CD8-positive, alpha-beta memory T cell (primary cell): ENCODE measurements around the gene AGPAT4. TPM values are rescaled to one million over a fixed set of nuclear protein-coding genes. Genes with fewer than 3 reads are reported as not detected.
A peak's percentile ranks its signal among the peaks of the same experiment; 100 is the strongest.

Experiments
- CTCF ChIA-PET: fragments of 350-600 bp; sonication (Branson Sonifier 250); formaldehyde crosslinking; loops from one replicate; lab custom pipeline; 2021; ENCODE audit warnings: antibody characterized with exemption; lab: Charles Lee
- POLR2A ChIA-PET: fragments of 350-600 bp; sonication (Branson Sonifier 250); formaldehyde crosslinking; loops from one replicate; lab custom pipeline; 2021; ENCODE audit warnings: antibody characterized with exemption; lab: Charles Lee
- DNase-seq, 5 donors: peaks; one replicate each; pipeline versions ENCODE4 v3.0.0 to v3.0.0-alpha.2; 2020 to 2022; ENCODE audit warnings: mixed read lengths in 1 of 5
- H3K27ac ChIP-seq: one replicate; pipeline ENCODE4 v1.7.0; 2013; ENCODE audit warnings: low read depth, mild to moderate bottlenecking, low read length, moderate library complexity
- H3K27me3 ChIP-seq: 2 replicates; pipeline ENCODE4 v1.7.0; 2013; ENCODE audit warnings: low read length, mild to moderate bottlenecking; ENCODE audit not compliant: insufficient read depth, poor library complexity, severe bottlenecking
- H3K36me3 ChIP-seq: 2 replicates; pipeline ENCODE4 v1.7.0; 2013; ENCODE audit warnings: mild to moderate bottlenecking, low read length, moderate library complexity; ENCODE audit not compliant: insufficient read depth
- H3K4me1 ChIP-seq: 2 replicates; pipeline ENCODE4 v1.7.0; 2013; ENCODE audit warnings: mild to moderate bottlenecking, low read length, moderate library complexity; ENCODE audit not compliant: insufficient read depth
- H3K4me3 ChIP-seq: 2 replicates; pipeline ENCODE4 v1.7.0; 2013; ENCODE audit warnings: mild to moderate bottlenecking, low read length
- H3K9me3 ChIP-seq: 2 replicates; pipeline ENCODE4 v1.7.0; 2013; ENCODE audit warnings: mild to moderate bottlenecking, low read length
- H3K27ac Mint-ChIP-seq, 8 donors: one replicate each; pipeline ENCODE4 v1.8.0; 2020 to 2021; ENCODE audit warnings: mixed read lengths in 8 of 8, mild to moderate bottlenecking in 6 of 8, inconsistent platforms in 3 of 8, moderate library complexity in 3 of 8
- H3K27me3 Mint-ChIP-seq, 2 donors: one replicate each; pipeline ENCODE4 v1.8.0; 2020 to 2021; ENCODE audit warnings: mixed read lengths in 2 of 2, mild to moderate bottlenecking in 1 of 2, moderate library complexity in 1 of 2
- H3K36me3 Mint-ChIP-seq, 3 donors: one replicate each; pipeline ENCODE4 v1.8.0; 2020 to 2021; ENCODE audit warnings: mixed read lengths in 3 of 3, inconsistent platforms in 1 of 3, mild to moderate bottlenecking in 1 of 3
- H3K4me1 Mint-ChIP-seq, 3 donors: one replicate each; pipeline ENCODE4 v1.8.0; 2020 to 2021; ENCODE audit warnings: mixed read lengths in 3 of 3, inconsistent platforms in 1 of 3, mild to moderate bottlenecking in 1 of 3
- H3K4me3 Mint-ChIP-seq, 7 donors: one replicate each; pipeline ENCODE4 v1.8.0; 2020 to 2021; ENCODE audit warnings: mixed read lengths in 7 of 7, mild to moderate bottlenecking in 6 of 7, moderate library complexity in 4 of 7, inconsistent platforms in 2 of 7
- H3K9me3 Mint-ChIP-seq, 5 donors: one replicate each; pipeline ENCODE4 v1.8.0; 2020 to 2022; ENCODE audit warnings: mixed read lengths in 5 of 5, mild to moderate bottlenecking in 3 of 5, moderate library complexity in 2 of 5, inconsistent platforms in 1 of 5
- polyA plus RNA-seq: library from polyadenylated mRNA; unstranded; fragments of 300-500 nt; fragmentation: Illumina TruSeq; gene quantifications from one replicate; pipeline ENCODE4 v1.2.3, GENCODE V29; 2021
- total RNA-seq, 2 experiments: library from RNA; stranded (reverse); gene quantifications; one replicate each; pipeline ENCODE4 v1.2.3, GENCODE V29; 2021

Gene AGPAT4
- total and polyA plus RNA-seq, 3 experiments from 2014 or later: 2.2 to 5.9 (median 2.8) TPM

- DNase-seq: no peak
These were observed 14.6 kb downstream of the AGPAT4 start for GRCh38 chr6:161259302-161259701.

GRCh38 chr6:161257793-161258457 is 15.9 kb downstream of the AGPAT4 start:
- no peaks in the 10 kb centered on the region for H3K27me3 ChIP-seq
- ChIA-PET POLR2A (no interaction called here), CTCF (interaction anchor here (1.3 kb wide), 1 partner anchor 15 kb away, joined by 4 read pairs; no protein-coding TSS in a partner anchor)

More at GRCh38 chr6:161259302-161259701, 14.6 kb downstream of the AGPAT4 start:
- CTCF ChIA-PET: interaction anchor here (1.3 kb wide), 1 partner anchor 17 kb away, joined by 4 read pairs; no protein-coding TSS in a partner anchor
- Mint-ChIP-seq H3K4me1 (peaks cover 0 to 2% (median 0%) of the 10 kb centered on the region in 3 donors), H3K9me3 (no peaks in the 10 kb centered on the region), H3K27ac (peak overlapping the region in 3 of 8 donors; percentile 11 to 73 (median 29)), H3K27me3 (peaks cover 0 to 2% of the 10 kb centered on the region in 2 donors), H3K36me3 (peaks cover 4 to 6% (median 4%) of the 10 kb centered on the region in 3 donors), H3K4me3 (no peak overlapping the region)
- Histone ChIP-seq H3K27ac (no peak overlapping the region), H3K9me3 (no peaks in the 10 kb centered on the region), H3K27me3 (no peaks in the 10 kb centered on the region), H3K36me3 (no peaks in the 10 kb centered on the region), H3K4me3 (no peak overlapping the region), H3K4me1 (no peaks in the 10 kb centered on the region)
- POLR2A ChIA-PET: no interaction called here

GRCh38 chr6:161256407-161256806 is 17.5 kb downstream of the AGPAT4 start:
- H3K9me3 ChIP-seq: no peaks in the 10 kb centered on the region
- DNase-seq: no peak
- H3K4me3 ChIP-seq: no peak overlapping the region
- no peaks in the 10 kb centered on the region for H3K4me1 ChIP-seq
- CTCF ChIA-PET: no interaction called here
- Mint-ChIP-seq H3K9me3 (no peaks in the 10 kb centered on the region), H3K36me3 (peaks cover 0 to 6% (median 2%) of the 10 kb centered on the region in 3 donors), H3K4me1 (peaks cover 0 to 2% (median 0%) of the 10 kb centered on the region in 3 donors), H3K27me3 (peaks cover 0 to 2% of the 10 kb centered on the region in 2 donors), H3K4me3 (no peak overlapping the region), H3K27ac (no peak overlapping the region)
- no peak overlapping the region for H3K27ac ChIP-seq
- no peaks in the 10 kb centered on the region for H3K27me3 ChIP-seq
- POLR2A ChIA-PET: no interaction called here
- H3K36me3 ChIP-seq: no peaks in the 10 kb centered on the region

More at GRCh38 chr6:161257793-161258457, 15.9 kb downstream of the AGPAT4 start:
- H3K36me3 ChIP-seq: no peaks in the 10 kb centered on the region
- H3K4me1 ChIP-seq: no peaks in the 10 kb centered on the region
- Mint-ChIP-seq H3K36me3 (peaks cover 4 to 6% (median 4%) of the 10 kb centered on the region in 3 donors), H3K4me3 (no peak overlapping the region), H3K9me3 (no peaks in the 10 kb centered on the region), H3K27me3 (peaks cover 0 to 2% of the 10 kb centered on the region in 2 donors), H3K4me1 (peaks cover 0 to 2% (median 0%) of the 10 kb centered on the region in 3 donors), H3K27ac (peak overlapping the region in 1 of 8 donors; percentile 0)
- H3K9me3 ChIP-seq: no peaks in the 10 kb centered on the region
- H3K4me3 ChIP-seq: no peak overlapping the region
- DNase-seq: no peak
- no peak overlapping the region for H3K27ac ChIP-seq

- H3K36me3 Mint-ChIP-seq: no peaks in the 10 kb centered on the region
- H3K27me3 Mint-ChIP-seq: peaks cover 0 to 2% of the 10 kb centered on the region in 2 donors
- peaks cover 0 to 2% (median 0%) of the 10 kb centered on the region in 3 donors for H3K4me1 Mint-ChIP-seq
- Histone ChIP-seq H3K9me3 (no peaks in the 10 kb centered on the region), H3K36me3 (no peaks in the 10 kb centered on the region), H3K4me1 (no peaks in the 10 kb centered on the region), H3K27me3 (no peaks in the 10 kb centered on the region), H3K4me3 (no peak overlapping the region), H3K27ac (peak overlapping the region; percentile 33)
- POLR2A ChIA-PET: interaction anchor here (0.5 to 0.6 kb wide), 2 partner anchors 18 to 1413 kb away, joined by 3 read pairs; partner anchors contain the start of gene AGPAT4
- DNase-seq: no peak
- H3K27ac Mint-ChIP-seq: peak overlapping the region in 1 of 8 donors; percentile 5
- CTCF ChIA-PET: no interaction called here
- H3K9me3 Mint-ChIP-seq: no peaks in the 10 kb centered on the region
- H3K4me3 Mint-ChIP-seq: no peak overlapping the region
These were observed 18.3 kb downstream of the AGPAT4 start for GRCh38 chr6:161255518-161255917.

GRCh38 chr6:161254464-161255253 is 19.2 kb downstream of the AGPAT4 start:
- POLR2A ChIA-PET: no interaction called here
- DNase-seq: no peak
- H3K4me1 Mint-ChIP-seq: peaks cover 0 to 2% (median 0%) of the 10 kb centered on the region in 3 donors
- H3K36me3 ChIP-seq: no peaks in the 10 kb centered on the region
- CTCF ChIA-PET: no interaction called here
- peak overlapping the region; percentile 61 for H3K27ac ChIP-seq
- no peaks in the 10 kb centered on the region for H3K9me3 ChIP-seq
- no peak overlapping the region for H3K4me3 Mint-ChIP-seq
- H3K36me3 Mint-ChIP-seq: peaks cover 0 to 3% (median 0%) of the 10 kb centered on the region in 3 donors
- H3K27me3 Mint-ChIP-seq: peaks cover 0 to 2% of the 10 kb centered on the region in 2 donors
- H3K4me1 ChIP-seq: no peaks in the 10 kb centered on the region
- no peak overlapping the region for H3K4me3 ChIP-seq
- no peaks in the 10 kb centered on the region for H3K27me3 ChIP-seq
- no peaks in the 10 kb centered on the region for H3K9me3 Mint-ChIP-seq
- no peak overlapping the region for H3K27ac Mint-ChIP-seq

GRCh38 chr6:161254126-161254463 is 19.8 kb downstream of the AGPAT4 start:
- Histone ChIP-seq H3K27me3 (no peaks in the 10 kb centered on the region), H3K27ac (peak overlapping the region; percentile 61), H3K36me3 (no peaks in the 10 kb centered on the region), H3K4me3 (no peak overlapping the region), H3K4me1 (no peaks in the 10 kb centered on the region), H3K9me3 (no peaks in the 10 kb centered on the region)
- no peaks in the 10 kb centered on the region for H3K9me3 Mint-ChIP-seq
- ChIA-PET POLR2A (no interaction called here), CTCF (no interaction called here)
- peaks cover 0 to 6% (median 0%) of the 10 kb centered on the region in 3 donors for H3K36me3 Mint-ChIP-seq
- H3K27ac Mint-ChIP-seq: no peak overlapping the region
- H3K4me1 Mint-ChIP-seq: peaks cover 0 to 2% (median 0%) of the 10 kb centered on the region in 3 donors
- no peaks in the 10 kb centered on the region for H3K27me3 Mint-ChIP-seq
- DNase-seq: no peak
- H3K4me3 Mint-ChIP-seq: no peak overlapping the region

- H3K4me3 ChIP-seq: no peak overlapping the region
- H3K27ac Mint-ChIP-seq: peak overlapping the region in 1 of 8 donors; percentile 26
- peaks cover 0 to 1% (median 0%) of the 10 kb centered on the region in 3 donors for H3K4me1 Mint-ChIP-seq
- H3K36me3 Mint-ChIP-seq: peaks cover 0 to 8% (median 0%) of the 10 kb centered on the region in 3 donors
- ChIA-PET POLR2A (no interaction called here), CTCF (interaction anchor here (0.5 to 1.7 kb wide), 2 partner anchors 9 to 18 kb away, joined by 3 to 5 read pairs; no protein-coding TSS in a partner anchor)
- DNase-seq: no peak
- H3K27ac ChIP-seq: no peak overlapping the region
- H3K27me3 ChIP-seq: no peaks in the 10 kb centered on the region
- H3K9me3 Mint-ChIP-seq: no peaks in the 10 kb centered on the region
- H3K4me3 Mint-ChIP-seq: no peak overlapping the region
- H3K9me3 ChIP-seq: no peaks in the 10 kb centered on the region
- no peaks in the 10 kb centered on the region for H3K36me3 ChIP-seq
- no peaks in the 10 kb centered on the region for H3K27me3 Mint-ChIP-seq
- no peaks in the 10 kb centered on the region for H3K4me1 ChIP-seq
These were observed 22.5 kb downstream of the AGPAT4 start for GRCh38 chr6:161251345-161251744.

- Histone ChIP-seq H3K36me3 (no peaks in the 10 kb centered on the region), H3K9me3 (no peaks in the 10 kb centered on the region), H3K27ac (no peak overlapping the region), H3K27me3 (no peaks in the 10 kb centered on the region), H3K4me1 (no peaks in the 10 kb centered on the region), H3K4me3 (no peak overlapping the region)
- CTCF ChIA-PET: no interaction called here
- Mint-ChIP-seq H3K36me3 (peaks cover 1 to 8% (median 5%) of the 10 kb centered on the region in 3 donors), H3K4me1 (peaks cover 0 to 1% (median 0%) of the 10 kb centered on the region in 3 donors), H3K27ac (no peak overlapping the region), H3K4me3 (no peak overlapping the region), H3K27me3 (no peaks in the 10 kb centered on the region), H3K9me3 (no peaks in the 10 kb centered on the region)
- POLR2A ChIA-PET: no interaction called here
- no peak for DNase-seq
These were observed 24.5 kb downstream of the AGPAT4 start for GRCh38 chr6:161249327-161249726.
